HG03457 (cell line): ENCODE results near the gene RTN4R.

Source experiments
- ATAC-seq: cut with Tn5 transposase; IDR thresholded peaks from one replicate; pipeline ENCODE4 v1.9.1; 2021; ENCODE audit warnings: moderate number of reproducible peaks; ENCODE audit not compliant: unreplicated experiment

RTN4R gene

DNA sequence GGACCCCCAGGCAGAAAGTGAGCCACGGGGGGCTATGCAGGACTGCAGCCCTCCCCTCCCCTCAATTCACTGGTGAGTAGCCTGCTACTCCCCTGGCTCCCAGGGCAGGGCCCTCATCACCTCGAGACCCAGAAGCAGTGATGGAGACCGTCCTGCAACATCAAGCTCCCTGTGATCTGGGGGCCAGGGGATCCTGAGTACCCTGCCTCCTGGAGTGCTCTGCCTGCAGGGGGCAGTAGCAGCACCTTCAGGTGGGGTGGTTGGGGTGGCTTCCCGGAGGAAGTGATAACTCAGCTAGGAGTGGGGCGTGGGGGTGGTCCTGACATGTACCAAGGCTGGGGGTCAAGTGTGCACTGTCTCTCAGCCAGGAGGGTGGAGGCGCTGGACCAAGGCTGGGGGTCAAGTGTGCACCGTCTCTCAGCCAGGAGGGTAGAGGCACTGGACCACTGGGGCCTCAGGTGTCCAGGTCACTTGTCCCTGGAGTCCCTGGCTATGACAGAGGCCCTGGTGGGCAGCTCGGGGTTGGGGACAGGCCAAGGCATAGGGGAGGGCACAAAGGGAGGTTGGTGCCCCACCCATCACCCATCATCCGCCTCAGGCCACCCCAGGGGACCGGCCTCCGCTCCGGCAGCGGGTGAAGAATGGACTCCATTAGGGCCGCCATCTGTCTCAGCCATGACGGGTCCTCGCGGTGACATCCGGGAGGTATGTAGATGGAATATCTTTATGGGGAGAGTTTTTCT, 9.4 kb downstream of the RTN4R start:
- no peak for ATAC-seq

DNA sequence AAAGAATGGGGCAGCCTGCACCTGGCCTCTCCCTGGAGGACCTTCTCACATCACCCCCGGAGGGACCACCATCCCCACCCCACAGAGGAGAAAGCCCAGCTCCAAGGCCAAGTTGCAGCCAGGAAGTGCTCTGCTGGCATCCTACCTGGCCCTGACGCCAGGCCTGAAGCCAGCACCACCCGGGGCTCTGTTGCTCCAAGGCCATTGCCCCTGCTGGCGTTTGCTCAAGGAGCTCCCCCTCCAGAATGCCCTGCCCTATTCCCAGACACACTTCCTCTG, 10.2 kb downstream of the RTN4R start:
- ATAC-seq = no peak

DNA sequence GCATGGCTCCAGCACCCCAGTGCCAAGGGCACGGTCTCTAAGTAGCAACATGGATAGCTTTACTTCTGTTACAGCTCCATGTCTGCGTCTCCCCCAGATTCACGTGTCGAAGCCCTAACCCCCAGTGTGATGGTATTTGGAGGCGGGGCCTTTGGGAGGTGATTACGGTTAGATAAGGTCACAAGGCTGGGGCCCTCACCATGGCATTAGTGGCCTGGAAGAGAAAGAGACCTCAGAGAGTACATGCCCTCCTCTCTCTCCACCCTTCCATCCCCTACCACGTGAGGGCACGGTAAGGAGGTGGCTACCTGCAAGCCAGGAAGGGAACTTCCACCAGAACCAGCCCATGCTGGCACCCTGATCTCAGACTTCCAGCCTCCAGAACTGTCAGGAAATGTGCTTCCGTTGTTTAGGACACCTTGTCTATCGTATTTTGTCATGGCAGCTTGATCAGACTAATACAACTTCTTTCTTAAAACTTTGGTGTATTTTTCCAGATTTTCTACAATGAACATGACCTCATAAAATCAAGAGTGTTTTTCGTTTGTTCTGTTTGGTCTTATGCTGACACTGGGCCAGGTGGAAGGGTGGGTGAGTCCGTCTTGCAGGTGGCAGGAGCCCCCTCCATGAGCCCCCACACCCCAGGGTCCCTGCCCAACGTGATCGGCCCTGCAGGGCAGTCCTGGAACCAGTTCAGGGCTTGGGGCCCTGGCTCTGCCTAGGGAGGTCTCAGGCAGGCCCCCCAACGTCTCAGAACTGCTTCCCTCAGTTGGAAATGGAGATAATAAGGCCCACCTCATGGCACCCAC, 10.7 kb downstream of the RTN4R start:
- ATAC-seq = no peak

DNA sequence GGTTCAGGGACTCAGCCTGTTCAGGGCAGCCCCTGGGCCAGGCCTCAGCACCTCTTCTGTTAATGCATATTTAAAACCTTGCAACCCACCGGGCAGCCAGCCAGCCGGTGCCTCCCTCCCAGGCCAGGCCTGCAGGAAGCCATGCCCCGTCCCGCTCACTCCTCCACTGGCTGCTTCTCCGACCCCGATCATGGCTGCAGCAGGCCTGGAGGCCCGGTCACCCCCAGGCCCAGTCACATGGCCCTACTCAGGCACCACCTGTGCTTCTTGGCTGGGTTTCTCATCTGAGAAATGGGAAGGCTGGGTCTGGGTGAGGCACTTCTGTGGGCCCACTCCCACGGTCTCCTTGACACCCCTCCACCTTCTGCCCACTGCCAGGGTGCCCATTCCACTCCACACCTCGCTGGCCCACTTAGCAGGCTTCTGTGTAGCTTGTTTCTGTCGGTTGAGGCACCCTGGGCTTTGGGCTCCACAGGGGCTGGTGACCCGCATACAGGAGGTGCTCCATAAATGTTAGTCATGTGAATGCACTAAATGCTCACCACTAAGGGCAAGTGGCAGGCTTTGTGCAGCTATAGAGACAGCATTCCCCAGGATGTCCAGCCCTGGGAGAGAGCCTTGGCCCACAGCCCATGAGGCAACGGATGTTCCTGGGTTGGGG, 11.4 kb downstream of the RTN4R start:
- no peak for ATAC-seq

DNA sequence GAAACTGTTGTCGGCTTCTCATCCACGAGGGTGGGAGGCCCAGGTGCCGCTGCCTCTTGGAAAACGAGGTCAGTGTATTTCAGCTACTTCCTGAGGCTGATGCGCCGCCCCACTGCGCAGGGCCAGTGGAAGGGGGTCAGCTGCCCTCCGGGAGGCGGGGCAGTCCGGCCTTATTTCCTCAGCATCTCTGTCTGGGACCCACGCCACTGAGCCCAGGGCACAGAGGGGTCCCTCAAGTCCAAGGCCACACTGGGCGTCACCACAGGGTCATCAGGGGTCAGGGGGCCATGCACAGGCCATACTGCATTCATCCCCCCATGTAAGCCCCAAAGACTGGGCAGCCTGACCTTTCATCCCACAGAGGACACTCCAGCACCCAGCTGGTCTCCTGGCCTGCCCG, 12.1 kb downstream of the RTN4R start:
- no peak for ATAC-seq

DNA sequence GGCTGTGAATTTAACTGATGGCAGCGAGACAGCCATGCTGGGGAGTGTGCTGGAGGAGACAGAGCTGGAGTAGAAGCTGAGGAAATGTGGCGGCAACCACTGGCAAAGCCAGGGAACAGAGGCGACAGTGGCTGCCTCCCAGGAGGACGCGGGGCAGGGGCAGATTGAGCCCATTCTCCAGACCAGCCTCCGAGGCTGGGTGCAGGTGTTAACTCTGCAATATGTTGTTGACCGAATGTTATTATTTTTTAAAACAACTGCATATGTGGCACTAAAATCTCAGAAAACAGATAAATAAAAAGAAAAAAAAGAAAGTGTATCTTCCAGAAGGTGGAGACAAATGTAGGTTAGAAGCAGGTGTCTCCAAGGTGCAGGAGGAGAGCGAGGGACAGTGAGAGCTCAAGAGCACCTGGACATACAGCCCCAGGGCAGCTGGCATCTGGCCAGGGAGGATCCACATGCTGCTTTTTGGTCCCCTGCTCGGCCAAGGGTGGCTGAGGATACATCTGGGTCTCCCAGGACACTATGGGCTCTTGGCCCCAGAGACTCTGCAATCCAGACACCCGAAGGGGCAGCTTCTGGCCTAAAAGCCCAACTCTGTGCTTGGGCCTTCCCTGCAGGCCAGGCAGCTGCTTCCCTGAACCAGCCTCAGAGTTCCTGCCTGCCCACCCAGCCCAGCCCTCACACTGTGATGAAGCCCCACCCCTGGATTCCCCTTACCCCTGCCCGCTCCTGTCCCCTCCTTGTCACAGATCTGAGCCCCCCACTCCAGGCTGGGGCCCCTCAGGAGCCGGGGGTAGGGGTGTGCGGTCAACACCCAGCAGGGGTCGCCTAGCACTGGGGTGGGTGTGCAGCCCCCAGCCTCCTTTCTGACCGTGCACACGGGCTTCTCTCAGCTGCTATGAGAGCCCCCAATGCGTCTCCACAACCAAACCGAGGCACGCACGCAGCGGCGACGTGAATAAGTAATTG, 12.9 kb downstream of the RTN4R start:
- no peak for ATAC-seq

DNA sequence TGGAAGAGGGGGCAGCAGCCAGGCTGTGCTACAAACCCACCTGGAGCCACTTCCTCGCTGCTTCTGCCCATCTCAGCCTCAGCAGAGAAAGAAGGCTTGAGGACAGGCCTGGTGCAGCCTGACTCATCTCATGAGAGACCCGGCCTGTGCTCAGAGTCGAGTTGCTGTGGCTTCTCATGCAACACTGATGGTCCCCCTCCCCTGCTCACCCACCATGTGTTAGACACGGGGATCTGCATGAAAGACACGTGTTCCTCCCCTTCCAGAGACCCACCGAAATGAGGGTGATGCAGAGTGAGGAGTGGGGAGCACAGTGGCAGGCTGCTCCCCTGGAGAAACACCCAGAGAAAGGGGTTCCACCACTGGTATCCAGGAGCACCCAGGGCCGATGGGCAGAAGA, 15.0 kb downstream of the RTN4R start:
- ATAC-seq = no peak

DNA sequence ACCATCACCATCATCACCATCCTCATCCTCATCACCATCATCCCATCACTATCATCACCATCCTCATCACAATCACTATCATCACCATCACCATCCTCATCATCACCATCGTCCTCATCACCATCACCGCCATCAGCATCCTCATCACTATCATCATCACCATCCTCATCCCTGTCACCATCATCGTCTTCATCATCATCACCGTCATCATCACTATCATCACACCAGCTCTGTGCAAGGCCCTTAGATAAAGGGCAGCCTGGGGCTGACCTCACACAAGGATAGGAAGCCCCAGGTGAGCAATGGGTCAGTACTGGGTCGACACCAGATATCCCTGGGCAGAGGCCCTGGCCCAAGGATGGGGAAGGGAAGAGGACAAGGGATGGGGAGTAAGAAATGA, 16.1 kb downstream of the RTN4R start:
- no peak for ATAC-seq

DNA sequence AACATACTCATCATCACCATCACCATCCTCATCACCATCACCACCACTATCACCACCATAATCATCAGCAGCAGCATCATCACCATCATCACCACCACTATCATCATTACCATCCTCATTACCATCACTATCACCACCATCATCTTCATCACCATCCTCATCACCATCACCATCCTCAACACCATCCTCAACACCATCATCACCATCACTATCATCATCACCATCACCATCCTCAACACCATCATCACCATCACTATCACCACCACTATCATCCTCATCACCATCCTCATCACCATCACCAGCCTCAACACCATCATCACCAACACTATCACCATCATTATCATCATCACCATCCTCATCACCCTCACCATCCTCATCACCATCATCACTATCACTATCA, 16.6 kb downstream of the RTN4R start:
- no peak for ATAC-seq

DNA sequence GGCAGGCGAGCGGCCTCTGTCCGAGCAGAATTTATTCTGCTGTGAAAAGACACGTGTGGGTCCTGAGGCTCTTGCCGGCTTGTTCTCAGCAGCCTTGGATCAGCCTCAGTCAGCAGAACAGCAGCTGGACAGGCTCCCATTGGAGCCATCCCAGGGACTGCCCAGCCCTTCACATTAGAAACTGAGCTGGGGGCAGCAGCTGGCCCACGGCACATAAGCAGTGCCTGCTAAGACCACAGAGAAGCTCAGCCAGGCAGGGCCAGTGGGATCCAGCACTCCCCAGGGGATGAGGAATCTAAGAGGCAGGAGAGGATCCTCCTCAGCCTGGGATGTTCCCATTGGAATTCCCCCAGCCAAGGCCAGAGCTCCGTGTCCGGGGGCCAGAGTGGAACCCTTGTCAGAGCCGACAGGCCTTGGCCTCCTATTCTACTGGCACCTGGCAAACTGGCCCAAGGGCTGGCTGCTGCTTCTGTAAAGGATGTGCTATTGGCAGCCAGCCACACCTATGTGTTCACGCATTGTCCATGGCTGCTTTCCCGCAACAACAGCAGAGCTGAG, 18.2 kb downstream of the RTN4R start:
- ATAC-seq = no peak

DNA sequence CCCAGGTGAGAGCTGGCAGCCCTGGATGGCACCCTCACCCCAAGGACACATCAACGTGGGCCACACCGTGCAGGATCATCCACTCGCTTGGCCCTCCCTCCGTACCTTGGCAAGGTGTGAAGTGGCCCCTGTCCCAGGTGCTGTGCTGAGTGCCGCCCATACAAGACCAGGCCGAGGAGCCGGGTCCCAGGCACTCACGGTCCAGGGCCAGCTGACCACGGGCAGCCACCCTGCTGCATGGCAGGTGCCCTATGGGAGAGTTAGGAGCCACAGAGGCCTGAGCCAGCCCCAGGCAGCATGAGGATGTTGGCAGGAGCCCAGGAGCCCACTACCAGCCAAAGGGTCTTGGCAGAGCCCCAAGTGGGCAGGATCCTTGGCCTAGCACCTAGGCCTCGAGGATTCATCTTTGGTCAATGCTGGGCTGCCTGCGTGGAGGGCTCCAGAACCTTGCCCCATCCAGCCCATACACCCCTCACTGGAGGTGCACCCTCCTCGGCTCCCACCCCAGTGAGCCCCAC, 19.6 kb downstream of the RTN4R start:
- ATAC-seq = no peak

DNA sequence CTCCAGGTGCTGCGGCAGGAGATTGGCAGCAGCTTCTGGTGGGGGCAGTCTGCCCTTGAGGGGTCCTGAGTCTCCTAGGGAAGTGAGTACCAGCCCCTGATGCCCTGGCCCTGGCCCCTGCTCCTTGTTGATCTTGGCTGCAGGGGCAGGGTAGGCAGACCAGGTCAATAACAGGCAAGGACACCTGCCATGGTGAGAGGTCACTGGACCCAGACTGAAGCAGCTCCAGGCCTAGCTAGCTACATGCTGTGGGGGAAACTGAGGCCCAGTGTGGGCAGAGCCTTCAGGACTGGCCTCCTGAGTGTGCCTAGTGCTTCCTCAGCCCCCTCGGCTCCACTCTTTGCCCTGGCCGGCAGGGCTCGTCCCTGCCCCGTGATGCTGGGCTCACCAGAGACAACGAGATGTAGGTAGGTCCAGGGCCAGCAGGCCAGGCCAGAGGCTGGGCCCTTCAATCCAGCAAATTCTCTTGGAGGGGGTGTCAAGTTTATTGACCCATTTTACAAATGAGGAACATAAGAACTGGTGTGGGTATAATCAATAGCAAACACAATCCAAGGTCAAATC, 20.4 kb downstream of the RTN4R start:
- no peak for ATAC-seq

DNA sequence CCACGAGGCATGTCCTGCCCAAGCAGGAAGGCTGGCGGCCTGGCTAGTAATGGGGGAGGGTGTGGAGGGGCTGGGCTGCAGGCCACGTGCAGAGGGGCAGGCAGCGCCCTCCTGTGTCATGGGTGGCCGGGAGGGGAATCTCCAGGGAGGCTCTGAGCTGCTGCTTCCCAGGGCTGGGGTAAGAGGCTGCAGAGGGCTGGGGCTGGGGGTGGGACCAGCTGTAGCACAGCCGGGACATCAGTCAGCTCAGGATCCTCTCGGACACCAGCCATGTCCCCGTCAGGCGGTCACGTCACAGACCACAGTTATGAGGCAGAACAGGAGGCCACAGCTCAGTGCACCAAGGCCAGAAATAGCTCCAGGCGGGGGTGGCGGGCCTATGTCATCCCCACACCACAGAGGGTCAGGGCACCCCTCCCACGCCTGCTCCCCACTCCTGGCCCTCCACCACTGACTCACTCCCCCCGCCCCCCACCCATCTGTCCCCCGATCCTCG, 21.1 kb downstream of the RTN4R start:
- ATAC-seq = no peak

DNA sequence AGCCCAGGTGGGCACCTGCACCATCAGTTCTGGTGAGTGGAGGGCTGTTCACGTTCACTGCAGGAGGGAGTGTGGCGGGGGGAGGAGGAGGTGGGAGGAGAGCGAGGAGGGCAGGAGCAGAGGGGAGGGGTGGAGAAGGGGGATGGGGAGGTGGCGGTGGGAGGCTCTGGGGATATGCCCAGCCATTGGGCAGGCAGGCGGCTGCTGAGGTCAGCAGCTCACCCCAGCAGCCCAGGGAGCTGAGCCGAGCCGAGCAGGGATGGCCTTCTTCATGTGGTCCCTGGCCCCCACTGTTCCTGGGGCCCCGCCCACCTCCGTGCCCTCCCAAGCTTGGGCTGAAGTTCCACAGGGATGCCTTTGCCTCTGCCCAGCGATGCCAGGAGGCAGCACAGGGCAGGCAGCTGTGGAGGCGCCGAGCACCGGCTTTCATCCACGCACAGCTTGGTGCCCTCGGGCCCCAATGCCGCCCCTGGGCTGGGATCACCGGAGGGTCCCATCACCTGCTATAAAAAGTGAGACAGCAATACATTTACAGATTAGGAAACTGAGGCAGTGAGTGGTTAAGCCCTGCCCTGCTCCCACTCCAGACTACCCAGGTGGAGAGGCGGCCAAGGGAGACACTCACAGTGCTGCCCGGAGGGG, 21.6 kb downstream of the RTN4R start:
- ATAC-seq = no peak

DNA sequence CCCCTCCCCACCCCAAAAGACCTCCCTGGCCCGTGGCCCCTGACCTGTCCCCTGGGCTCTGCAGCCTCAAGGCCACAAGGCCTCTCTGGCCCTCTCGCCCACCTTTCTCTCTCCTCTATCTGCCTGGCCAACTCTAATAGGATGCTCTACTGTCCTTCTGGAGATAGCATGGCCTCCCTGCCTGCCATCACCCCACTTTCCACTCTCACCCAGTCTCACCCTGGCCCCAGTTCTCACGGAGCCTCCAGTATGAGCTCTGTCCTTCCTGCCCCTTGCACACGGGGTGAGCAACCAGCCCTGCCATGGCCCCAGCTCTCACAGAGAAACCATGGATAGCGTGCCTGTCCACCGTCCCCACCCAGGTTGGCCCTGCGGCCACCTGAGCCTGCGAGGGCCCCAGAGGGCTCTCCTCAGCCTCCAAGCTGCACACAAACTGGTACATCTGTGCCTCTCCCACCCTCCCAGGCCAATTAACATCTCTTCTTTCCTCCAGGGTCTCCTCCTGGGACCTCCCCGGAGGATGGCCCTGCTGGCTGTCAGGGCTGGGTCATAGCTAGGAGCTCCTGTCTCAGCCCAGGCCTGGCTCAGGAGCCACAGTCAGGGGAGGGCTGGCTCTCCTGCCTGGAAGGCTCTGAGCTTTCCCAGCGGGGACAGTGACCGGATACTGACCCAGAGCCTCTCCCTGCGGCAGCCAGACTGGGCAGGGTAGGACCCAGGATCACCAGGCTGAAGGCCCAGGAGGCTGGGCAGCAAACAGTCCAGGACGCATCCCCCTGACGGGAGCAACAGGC, 22.3 kb downstream of the RTN4R start:
- ATAC-seq = no peak

DNA sequence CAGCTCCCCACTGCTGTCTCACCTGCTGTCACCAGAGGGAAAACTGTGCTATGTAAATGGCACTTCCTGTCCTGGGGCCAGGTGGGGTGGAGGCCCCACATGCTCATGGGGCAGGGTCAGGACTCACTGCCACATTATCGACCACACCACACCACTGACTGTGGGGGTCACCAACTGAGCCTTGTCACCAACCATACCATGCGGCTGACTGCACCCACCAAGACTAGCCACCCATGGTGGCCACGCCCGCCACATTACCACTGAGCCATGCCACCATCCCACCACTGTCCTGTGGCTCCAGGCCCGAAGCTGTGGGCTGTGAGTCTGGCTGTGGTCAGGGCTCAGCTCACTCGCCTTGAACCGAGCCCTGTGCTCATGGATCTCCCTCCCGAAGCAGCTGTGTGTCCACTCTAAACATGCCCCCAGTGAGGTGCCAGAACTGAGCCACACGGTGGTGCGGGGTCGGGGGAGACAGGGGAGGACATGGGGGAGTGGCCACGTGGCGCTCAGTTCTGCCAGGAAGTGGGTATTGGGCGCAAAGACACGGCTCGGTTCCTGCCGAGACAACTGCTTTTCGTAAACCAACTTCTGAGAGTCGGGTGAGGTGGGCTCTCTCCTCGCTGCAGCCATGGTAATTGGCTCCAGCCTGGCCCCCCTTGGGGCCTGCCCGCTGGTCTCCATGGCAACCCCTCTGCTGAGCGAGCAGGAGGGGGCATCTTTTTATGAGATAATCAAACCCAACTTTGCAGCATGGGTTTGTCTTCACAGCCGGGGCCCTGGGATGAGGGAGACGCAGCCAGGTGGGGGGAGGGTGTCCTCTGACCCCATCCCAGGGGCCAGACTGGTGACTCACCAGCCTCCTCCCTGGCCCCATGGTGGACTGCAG, 23.2 kb downstream of the RTN4R start:
- ATAC-seq = no peak

DNA sequence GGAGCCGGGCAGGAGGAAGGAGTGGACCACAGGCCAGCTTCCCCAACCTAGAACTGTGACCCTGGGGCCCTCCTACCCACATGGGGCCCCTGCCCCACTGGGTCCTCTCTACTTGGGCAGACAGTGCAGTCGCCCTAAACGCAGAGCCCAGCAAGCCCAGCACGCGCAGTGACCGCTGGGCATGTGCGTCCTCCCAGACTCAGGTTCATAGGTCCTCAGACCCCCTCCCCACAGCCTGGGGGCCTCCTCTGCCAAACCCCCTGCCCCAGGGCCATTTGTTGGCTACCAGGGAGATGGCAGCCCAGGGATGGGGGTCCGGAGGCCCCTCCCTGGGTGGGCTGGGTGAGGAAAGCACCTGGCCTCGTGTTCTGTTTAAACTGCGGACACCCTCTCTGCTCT, 23.9 kb downstream of the RTN4R start:
- ATAC-seq = no peak
